HepG2 (cell line): ENCODE results near the gene COL10A1. TPM values are rescaled to one million over a fixed set of nuclear protein-coding genes. Genes with fewer than 3 reads are reported as not detected.

Source experiments
- ATAC-seq: fragments of 200-7000 bp; cut with Tn5 transposase; 3 replicates; pipeline ENCODE4 v1.9.1; 2020; ENCODE audit warnings: mild to moderate bottlenecking, moderate library complexity
- BruUV-seq: library from RNA; stranded (reverse); fragments of 400-500 nt; replicated peaks from 2 replicates; lab custom pipeline; 2021; lab: Mats Ljungman, UMichigan
- CTCF ChIA-PET: fragments of 300-600 bp; formaldehyde crosslinking; extraction: SDS; loops from one replicate; lab custom pipeline; 2021; ENCODE audit warnings: low total read pairs, inconsistent platforms, low intra/inter-chr PET ratio; lab: Yijun Ruan, JAX
- POLR2A ChIA-PET: fragments of 350-600 bp; sonication (Branson Sonifier 250); formaldehyde crosslinking; loops from one replicate; lab custom pipeline; 2020; ENCODE audit warnings: antibody characterized with exemption, inconsistent platforms; lab: Yijun Ruan, JAX
- DNase-seq: peaks from one replicate; pipeline ENCODE4 v3.0.0-alpha.2; 2015; ENCODE audit warnings: low spot score
- FAIRE-seq: peaks from 3 replicates; lab custom pipeline; 2011; peaks lifted over from hg19 to GRCh38; lab: Jason Lieb, UNC
- H2AFZ ChIP-seq: one replicate; pipeline ENCODE4 v1.6.1; 2011; ENCODE audit warnings: low read length, inconsistent platforms
- H3K27ac ChIP-seq: fragments of 300-600 bp; 3 replicates; pipeline ENCODE4 v1.8.0; 2011; ENCODE audit warnings: mixed run types, mild to moderate bottlenecking, mixed read lengths, low read length, inconsistent platforms; ENCODE audit not compliant: insufficient read depth; ENCODE audit errors: extremely low read length
- H3K27me3 ChIP-seq, 2 experiments: fragments of 200-600 bp in 1 of 2; 2 replicates in 1 of 2; 3 replicates in 1 of 2; pipeline versions ENCODE4 v1.6.0 to v1.8.0; 2011; ENCODE audit warnings: low read length in 2 of 2, mild to moderate bottlenecking in 2 of 2, moderate library complexity in 2 of 2, inconsistent platforms in 1 of 2; ENCODE audit not compliant: insufficient read depth in 2 of 2, control insufficient read depth in 1 of 2
- H3K36me3 ChIP-seq, 2 experiments: fragments of 200-600 bp in 1 of 2; replicated peaks in 1 of 2; 2 replicates in 1 of 2; 3 replicates in 1 of 2; pipeline versions ENCODE4 v1.5.1 to v1.8.0; 2011; ENCODE audit warnings: low read length in 2 of 2, inconsistent platforms in 1 of 2; ENCODE audit not compliant: insufficient read depth in 2 of 2, control insufficient read depth in 1 of 2
- H3K4me1 ChIP-seq: 2 replicates; pipeline ENCODE4 v1.5.1; 2012; ENCODE audit warnings: low read length, inconsistent platforms; ENCODE audit not compliant: insufficient read depth
- H3K4me2 ChIP-seq: 2 replicates; pipeline ENCODE4 v1.6.0; 2011; ENCODE audit warnings: low read depth, low read length, inconsistent platforms
- H3K4me3 ChIP-seq, 3 experiments: fragments of 200-600 bp in 1 of 3; sonication (generic), shearing (Covaris generic) in 1 of 3; replicated peaks in 1 of 3; 2 replicates each; pipeline ENCODE4 v1.5.1; 2011 to 2016; ENCODE audit warnings: low read length in 3 of 3, inconsistent platforms in 2 of 3, low read depth in 2 of 3, mild to moderate bottlenecking in 2 of 3, control low read depth in 1 of 3, mixed read lengths in 1 of 3; ENCODE audit not compliant: insufficient read depth in 1 of 3
- H3K79me2 ChIP-seq: one replicate; pipeline ENCODE4 v1.6.1; 2011; ENCODE audit warnings: low read length, inconsistent platforms; ENCODE audit not compliant: insufficient read depth
- H3K9ac ChIP-seq: 2 replicates; pipeline ENCODE4 v1.6.0; 2011; ENCODE audit warnings: mild to moderate bottlenecking, low read depth, low read length, inconsistent platforms; ENCODE audit not compliant: insufficient read depth
- H3K9me3 ChIP-seq: 2 replicates; pipeline ENCODE4 v1.5.1; 2012; ENCODE audit warnings: mild to moderate bottlenecking, low read length
- H4K20me1 ChIP-seq: 2 replicates; pipeline ENCODE4 v1.6.0; 2011; ENCODE audit warnings: inconsistent platforms, mild to moderate bottlenecking, low read length, moderate library complexity; ENCODE audit not compliant: insufficient read depth
- ATF7 ChIP-seq, 2 experiments: fragments of 450-650 bp in 1 of 2; sonication (generic) in 1 of 2; formaldehyde crosslinking in 1 of 2; IDR thresholded peaks; 2 replicates each; pipeline versions ENCODE4 v1.4.0 to v1.6.1; 2016 to 2020; ENCODE audit warnings: antibody characterized with exemption in 1 of 2, mild to moderate bottlenecking in 1 of 2, missing genetic modification reagents in 1 of 2
- DR1 ChIP-seq: sonication (generic); formaldehyde crosslinking; IDR thresholded peaks from 2 replicates; pipeline ENCODE4 v1.8.0; 2021; ENCODE audit warnings: mild to moderate bottlenecking, missing genetic modification reagents, inconsistent platforms
- GATA4 ChIP-seq: sonication (generic); IDR thresholded peaks from 2 replicates; pipeline ENCODE4 v1.6.1; 2016; ENCODE audit warnings: antibody characterized with exemption, low read depth, borderline replicate concordance
- GLI4 ChIP-seq: sonication (generic); formaldehyde crosslinking; IDR thresholded peaks from 2 replicates; pipeline ENCODE4 v1.5.1; 2020; ENCODE audit warnings: missing genetic modification reagents, mild to moderate bottlenecking, moderate library complexity, borderline replicate concordance
- HMG20A ChIP-seq: IDR thresholded peaks from 2 replicates; pipeline ENCODE4 v1.6.1; 2016; ENCODE audit warnings: borderline replicate concordance
- HNF4A ChIP-seq: sonication (generic); formaldehyde crosslinking; IDR thresholded peaks from 2 replicates; pipeline ENCODE4 v1.4.0; 2020; ENCODE audit warnings: missing genetic modification reagents
- MBD4 ChIP-seq: IDR thresholded peaks from 2 replicates; pipeline ENCODE4 v1.6.1; 2012; ENCODE audit warnings: low read length, inconsistent platforms, borderline replicate concordance
- NR2F6 ChIP-seq, 2 experiments: IDR thresholded peaks; 2 replicates each; pipeline ENCODE4 v1.6.1; 2016; ENCODE audit warnings: antibody characterized with exemption in 1 of 2, mild to moderate bottlenecking in 1 of 2
- PCBP1 ChIP-seq: fragments of 200-400 bp; formaldehyde crosslinking; IDR thresholded peaks from 2 replicates; pipeline ENCODE4 v1.6.1; 2017; ENCODE audit warnings: mild to moderate bottlenecking, low read depth, low read length, borderline replicate concordance
- RFX3 ChIP-seq: IDR thresholded peaks from 2 replicates; pipeline ENCODE4 v1.6.1; 2016; ENCODE audit warnings: missing biosample characterization, missing genetic modification reagents
- ZNF20 ChIP-seq: sonication (generic); formaldehyde crosslinking; IDR thresholded peaks from 2 replicates; pipeline ENCODE4 v1.4.0; 2020; ENCODE audit warnings: mild to moderate bottlenecking, moderate library complexity, missing genetic modification reagents
- ZNF253 ChIP-seq: sonication (generic); formaldehyde crosslinking; IDR thresholded peaks from 2 replicates; pipeline ENCODE4 v1.8.0; 2022; ENCODE audit warnings: mild to moderate bottlenecking, missing genetic modification reagents, borderline replicate concordance
- ZNF350 ChIP-seq: sonication (generic); formaldehyde crosslinking; IDR thresholded peaks from 2 replicates; pipeline ENCODE4 v1.4.0; 2020; ENCODE audit warnings: mild to moderate bottlenecking, low read depth, missing genetic modification reagents, borderline replicate concordance
- WGBS: methylation state at CpG from one replicate; pipeline ENCODE4 v1.1.6; 2017; ENCODE audit warnings: low lambda C conversion rate; 5-methylcytosine and 5-hydroxymethylcytosine counted together
- in situ Hi-C: cut with HindIII; loops from 2 replicates; pipeline ENCODE4 v1.10.0; 2017; ENCODE audit warnings: low pct_unique_long_range_greater_than_20kb; ENCODE audit not compliant: extremely low pct_ligation_motif_present
- intact Hi-C: fragments of 100-400 bp; cut with micrococcal nuclease; formaldehyde crosslinking; loops from one replicate; pipeline ENCODE4 v1.10.0; 2022; ENCODE audit not compliant: unreplicated experiment
- polyA plus RNA-seq, 8 experiments: library from polyadenylated mRNA; depleted of rRNA in 3 of 8; stranded (reverse) in 7 of 8; unstranded in 1 of 8; fragments of >200 nt; fragmentation: Illumina TruSeq in 4 of 8; extraction: Trizol in 4 of 8; gene quantifications; 2 replicates each; pipeline versions ENCODE4 v1.2.1 to v1.2.3, GENCODE V29; 2011 to 2016; ENCODE audit warnings: low read depth in 4 of 8, missing spikeins in 1 of 8, mixed read lengths in 1 of 8; ENCODE audit not compliant: insufficient read depth in 1 of 8
- total RNA-seq, 5 experiments: library from RNA; depleted of rRNA; stranded (reverse); fragments of >200 nt; fragmentation: Illumina TruSeq; extraction: Trizol; gene quantifications; 2 replicates each; pipeline ENCODE4 v1.2.3, GENCODE V29; 2016; ENCODE audit warnings: low read depth in 1 of 5
- TF ChIP-seq, protein P1 (sequence below): sonication (generic); formaldehyde crosslinking; IDR thresholded peaks from 2 replicates; pipeline ENCODE4 v1.4.0; 2020; ENCODE audit warnings: missing genetic modification reagents, mild to moderate bottlenecking, borderline replicate concordance
- TF ChIP-seq, protein P2 (sequence below): sonication (generic); formaldehyde crosslinking; IDR thresholded peaks from 2 replicates; pipeline ENCODE4 v1.4.0; 2020; ENCODE audit warnings: missing genetic modification reagents, borderline replicate concordance

The COL10A1 gene
- total and polyA plus RNA-seq, 2 of the 13 experiments (the other 11 are each of a cell fraction or from before 2014, with no cell fraction given), result 0.07 TPM; not detected in 1

DNA sequence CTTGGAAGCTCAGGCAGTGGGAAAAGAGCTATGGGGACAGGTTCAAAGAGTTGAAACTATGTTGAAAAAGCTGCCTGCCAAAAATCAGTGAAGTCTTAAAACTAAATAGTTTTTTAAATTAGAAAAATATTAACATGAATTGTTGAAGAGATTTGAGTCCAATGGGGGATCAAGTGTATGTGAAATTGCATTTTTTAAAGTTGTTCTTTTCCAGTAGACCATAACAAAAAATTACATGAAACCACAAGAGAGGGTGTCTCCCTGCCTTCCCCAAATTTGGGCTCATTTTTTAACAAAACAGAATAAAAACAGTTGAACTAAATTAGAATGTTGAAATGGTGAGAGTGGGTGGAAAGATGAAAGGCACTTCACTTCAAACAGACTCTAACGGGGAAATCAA, 31.5 kb upstream of the COL10A1 start:
- Histone ChIP-seq H3K4me3 (no peak overlapping the region), H2AFZ (no peak overlapping the region), H3K4me1 (no peaks in the 10 kb centered on the region), H3K36me3 (no peaks in the 10 kb centered on the region), H3K9me3 (no peaks in the 10 kb centered on the region), H3K4me2 (no peak overlapping the region), H3K79me2 (no peaks in the 10 kb centered on the region), H4K20me1 (no peaks in the 10 kb centered on the region), H3K9ac (no peak overlapping the region), H3K27me3 (no peaks in the 10 kb centered on the region), H3K27ac (no peak overlapping the region)
- no TSS peak for BruUV-seq
- intact Hi-C loops, result no loop called here
- ChIA-PET POLR2A (no interaction called here), CTCF (no interaction called here)
- ATAC-seq (no peak), FAIRE-seq (no peak), DNase-seq (no peak)
- TF ChIP-seq RFX3 (CRISPR knock-in tag) (no peak), MBD4 (no peak), GLI4 (CRISPR knock-in tag) (no peak), HMG20A (CRISPR knock-in tag) (no peak), DR1 (CRISPR knock-in tag) (no peak), GATA4 (no peak), PCBP1 (no peak), ZNF253 (CRISPR knock-in tag) (no peak), HNF4A (CRISPR knock-in tag) (no peak), ZNF20 (CRISPR knock-in tag) (no peak), NR2F6 (IDR thresholded peaks at IDR 0.05) (no peak), NR2F6 (CRISPR knock-in tag; IDR thresholded peaks at IDR 0.05) (no peak), ATF7 (IDR thresholded peaks at IDR 0.05) (no peak), ATF7 (CRISPR knock-in tag; IDR thresholded peaks at IDR 0.05) (no peak), ZNF350 (CRISPR knock-in tag) (no peak)
- TF ChIP-seq, protein P1, sequence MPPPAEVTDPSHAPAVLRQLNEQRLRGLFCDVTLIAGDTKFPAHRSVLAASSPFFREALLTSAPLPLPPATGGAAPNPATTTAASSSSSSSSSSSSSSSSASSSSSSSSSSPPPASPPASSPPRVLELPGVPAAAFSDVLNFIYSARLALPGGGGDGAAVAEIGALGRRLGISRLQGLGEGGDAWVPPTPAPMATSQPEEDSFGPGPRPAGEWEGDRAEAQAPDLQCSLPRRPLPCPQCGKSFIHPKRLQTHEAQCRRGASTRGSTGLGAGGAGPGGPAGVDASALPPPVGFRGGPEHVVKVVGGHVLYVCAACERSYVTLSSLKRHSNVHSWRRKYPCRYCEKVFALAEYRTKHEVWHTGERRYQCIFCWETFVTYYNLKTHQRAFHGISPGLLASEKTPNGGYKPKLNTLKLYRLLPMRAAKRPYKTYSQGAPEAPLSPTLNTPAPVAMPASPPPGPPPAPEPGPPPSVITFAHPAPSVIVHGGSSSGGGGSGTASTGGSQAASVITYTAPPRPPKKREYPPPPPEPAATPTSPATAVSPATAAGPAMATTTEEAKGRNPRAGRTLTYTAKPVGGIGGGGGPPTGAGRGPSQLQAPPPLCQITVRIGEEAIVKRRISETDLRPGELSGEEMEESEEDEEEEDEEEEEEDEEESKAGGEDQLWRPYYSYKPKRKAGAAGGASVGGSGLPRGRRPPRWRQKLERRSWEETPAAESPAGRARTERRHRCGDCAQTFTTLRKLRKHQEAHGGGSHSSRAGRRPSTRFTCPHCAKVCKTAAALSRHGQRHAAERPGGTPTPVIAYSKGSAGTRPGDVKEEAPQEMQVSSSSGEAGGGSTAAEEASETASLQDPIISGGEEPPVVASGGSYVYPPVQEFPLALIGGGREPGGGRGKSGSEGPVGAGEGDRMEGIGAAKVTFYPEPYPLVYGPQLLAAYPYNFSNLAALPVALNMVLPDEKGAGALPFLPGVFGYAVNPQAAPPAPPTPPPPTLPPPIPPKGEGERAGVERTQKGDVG, result no peak
- TF ChIP-seq, protein P2, sequence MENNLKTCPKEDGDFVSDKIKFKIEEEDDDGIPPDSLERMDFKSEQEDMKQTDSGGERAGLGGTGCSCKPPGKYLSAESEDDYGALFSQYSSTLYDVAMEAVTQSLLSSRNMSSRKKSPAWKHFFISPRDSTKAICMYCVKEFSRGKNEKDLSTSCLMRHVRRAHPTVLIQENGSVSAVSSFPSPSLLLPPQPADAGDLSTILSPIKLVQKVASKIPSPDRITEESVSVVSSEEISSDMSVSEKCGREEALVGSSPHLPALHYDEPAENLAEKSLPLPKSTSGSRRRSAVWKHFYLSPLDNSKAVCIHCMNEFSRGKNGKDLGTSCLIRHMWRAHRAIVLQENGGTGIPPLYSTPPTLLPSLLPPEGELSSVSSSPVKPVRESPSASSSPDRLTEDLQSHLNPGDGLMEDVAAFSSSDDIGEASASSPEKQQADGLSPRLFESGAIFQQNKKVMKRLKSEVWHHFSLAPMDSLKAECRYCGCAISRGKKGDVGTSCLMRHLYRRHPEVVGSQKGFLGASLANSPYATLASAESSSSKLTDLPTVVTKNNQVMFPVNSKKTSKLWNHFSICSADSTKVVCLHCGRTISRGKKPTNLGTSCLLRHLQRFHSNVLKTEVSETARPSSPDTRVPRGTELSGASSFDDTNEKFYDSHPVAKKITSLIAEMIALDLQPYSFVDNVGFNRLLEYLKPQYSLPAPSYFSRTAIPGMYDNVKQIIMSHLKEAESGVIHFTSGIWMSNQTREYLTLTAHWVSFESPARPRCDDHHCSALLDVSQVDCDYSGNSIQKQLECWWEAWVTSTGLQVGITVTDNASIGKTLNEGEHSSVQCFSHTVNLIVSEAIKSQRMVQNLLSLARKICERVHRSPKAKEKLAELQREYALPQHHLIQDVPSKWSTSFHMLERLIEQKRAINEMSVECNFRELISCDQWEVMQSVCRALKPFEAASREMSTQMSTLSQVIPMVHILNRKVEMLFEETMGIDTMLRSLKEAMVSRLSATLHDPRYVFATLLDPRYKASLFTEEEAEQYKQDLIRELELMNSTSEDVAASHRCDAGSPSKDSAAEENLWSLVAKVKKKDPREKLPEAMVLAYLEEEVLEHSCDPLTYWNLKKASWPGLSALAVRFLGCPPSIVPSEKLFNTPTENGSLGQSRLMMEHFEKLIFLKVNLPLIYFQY (CRISPR knock-in tag), result no peak
- in situ Hi-C loops, result no loop called here
- 96% methylated on average over 1 of the region's 1 CpG for WGBS
